Measurements from ENCODE around the gene TGFB1I1.

The TGFB1I1 gene

GRCh38 chr16:31474173-31474714 lies 2.3 kb downstream of the TGFB1I1 start:
- Histone ChIP-seq H3K4me1 (ENCODE audit: insufficient read depth, low read length, severe bottlenecking) (peaks cover 6% of the 10 kb centered on the region), H3K9me2 (ENCODE audit: low read depth, low read length) (no peaks in the 10 kb centered on the region), H4K20me1 (ENCODE audit: insufficient read depth, low read length) (no peaks in the 10 kb centered on the region), H3K79me2 (ENCODE audit: insufficient read depth, low read length) (no peaks in the 10 kb centered on the region), H3F3A (ENCODE audit: insufficient read depth, low read length) (no peaks in the 10 kb centered on the region), H2AFZ (ENCODE audit: low read length) (no peak overlapping the region), H3K9ac (ENCODE audit: low read length) (no peak overlapping the region), H3K27ac (ENCODE audit: low read depth, low read length, poor library complexity, severe bottlenecking) (no peak overlapping the region), H3K27me3 (ENCODE audit: insufficient read depth, low read length) (peaks cover 4% of the 10 kb centered on the region; the same call in 1 of the 2 replicates), H3K9me3 (ENCODE audit: low read length) (no peaks in the 10 kb centered on the region), H3K36me3 (ENCODE audit: insufficient read depth, low read length) (no peaks in the 10 kb centered on the region), H3K4me3 (ENCODE audit: low read depth, low read length, poor library complexity, severe bottlenecking) (no peak overlapping the region), H3K4me2 (ENCODE audit: low read length) (no peak overlapping the region)
- TF ChIP-seq EZH2 (IDR thresholded peaks at IDR 0.05; ENCODE audit: borderline replicate concordance, low read length) (no peak), CTCF (IDR thresholded peaks at IDR 0.05; ENCODE audit: low read length) (no peak)

GRCh38 chr16:31474773-31475738 lies 3.1 kb downstream of the TGFB1I1 start:
- no peaks in the 10 kb centered on the region for H3K36me3 ChIP-seq (ENCODE audit: insufficient read depth, low read length)
- H2AFZ ChIP-seq (ENCODE audit: low read length): no peak overlapping the region
- no peaks in the 10 kb centered on the region for H3F3A ChIP-seq (ENCODE audit: insufficient read depth, low read length)
- peaks cover 6% of the 10 kb centered on the region for H3K4me1 ChIP-seq (ENCODE audit: insufficient read depth, low read length, severe bottlenecking)
- H3K9ac ChIP-seq (ENCODE audit: low read length): no peak overlapping the region
- no peak overlapping the region for H3K27ac ChIP-seq (ENCODE audit: low read depth, low read length, poor library complexity, severe bottlenecking)
- H3K4me2 ChIP-seq (ENCODE audit: low read length): no peak overlapping the region
- TF ChIP-seq EZH2 (IDR thresholded peaks at IDR 0.05; ENCODE audit: borderline replicate concordance, low read length) (no peak), CTCF (IDR thresholded peaks at IDR 0.05; ENCODE audit: low read length) (no peak)
- H3K9me3 ChIP-seq (ENCODE audit: low read length): no peaks in the 10 kb centered on the region
- H3K9me2 ChIP-seq (ENCODE audit: low read depth, low read length): no peaks in the 10 kb centered on the region
- H3K79me2 ChIP-seq (ENCODE audit: insufficient read depth, low read length): no peaks in the 10 kb centered on the region
- no peaks in the 10 kb centered on the region for H4K20me1 ChIP-seq (ENCODE audit: insufficient read depth, low read length)
- H3K27me3 ChIP-seq (ENCODE audit: insufficient read depth, low read length): peaks cover 4% of the 10 kb centered on the region; the same call in 1 of the 2 replicates
- no peak overlapping the region for H3K4me3 ChIP-seq (ENCODE audit: low read depth, low read length, poor library complexity, severe bottlenecking)

GRCh38 chr16:31475946-31476302 lies 4.0 kb downstream of the TGFB1I1 start:
- no peaks in the 10 kb centered on the region for H3K79me2 ChIP-seq (ENCODE audit: insufficient read depth, low read length)
- TF ChIP-seq CTCF (IDR thresholded peaks at IDR 0.05; ENCODE audit: low read length): no peak
- no peak for TF ChIP-seq EZH2 (IDR thresholded peaks at IDR 0.05; ENCODE audit: borderline replicate concordance, low read length)
- no peak overlapping the region for H3K9ac ChIP-seq (ENCODE audit: low read length)
- no peak overlapping the region for H3K27ac ChIP-seq (ENCODE audit: low read depth, low read length, poor library complexity, severe bottlenecking)
- no peak overlapping the region for H2AFZ ChIP-seq (ENCODE audit: low read length)
- no peaks in the 10 kb centered on the region for H4K20me1 ChIP-seq (ENCODE audit: insufficient read depth, low read length)
- H3K4me2 ChIP-seq (ENCODE audit: low read length): no peak overlapping the region
- no peaks in the 10 kb centered on the region for H3F3A ChIP-seq (ENCODE audit: insufficient read depth, low read length)
- no peaks in the 10 kb centered on the region for H3K9me3 ChIP-seq (ENCODE audit: low read length)
- peaks cover 6% of the 10 kb centered on the region for H3K4me1 ChIP-seq (ENCODE audit: insufficient read depth, low read length, severe bottlenecking)
- no peaks in the 10 kb centered on the region for H3K36me3 ChIP-seq (ENCODE audit: insufficient read depth, low read length)
- no peak overlapping the region for H3K4me3 ChIP-seq (ENCODE audit: low read depth, low read length, poor library complexity, severe bottlenecking)
- no peaks in the 10 kb centered on the region for H3K9me2 ChIP-seq (ENCODE audit: low read depth, low read length)
- peaks cover 4% of the 10 kb centered on the region for H3K27me3 ChIP-seq (ENCODE audit: insufficient read depth, low read length)

Data from OCI-LY1 (cell line).